ENCODE results near the gene PLEKHM3.

DNA sequence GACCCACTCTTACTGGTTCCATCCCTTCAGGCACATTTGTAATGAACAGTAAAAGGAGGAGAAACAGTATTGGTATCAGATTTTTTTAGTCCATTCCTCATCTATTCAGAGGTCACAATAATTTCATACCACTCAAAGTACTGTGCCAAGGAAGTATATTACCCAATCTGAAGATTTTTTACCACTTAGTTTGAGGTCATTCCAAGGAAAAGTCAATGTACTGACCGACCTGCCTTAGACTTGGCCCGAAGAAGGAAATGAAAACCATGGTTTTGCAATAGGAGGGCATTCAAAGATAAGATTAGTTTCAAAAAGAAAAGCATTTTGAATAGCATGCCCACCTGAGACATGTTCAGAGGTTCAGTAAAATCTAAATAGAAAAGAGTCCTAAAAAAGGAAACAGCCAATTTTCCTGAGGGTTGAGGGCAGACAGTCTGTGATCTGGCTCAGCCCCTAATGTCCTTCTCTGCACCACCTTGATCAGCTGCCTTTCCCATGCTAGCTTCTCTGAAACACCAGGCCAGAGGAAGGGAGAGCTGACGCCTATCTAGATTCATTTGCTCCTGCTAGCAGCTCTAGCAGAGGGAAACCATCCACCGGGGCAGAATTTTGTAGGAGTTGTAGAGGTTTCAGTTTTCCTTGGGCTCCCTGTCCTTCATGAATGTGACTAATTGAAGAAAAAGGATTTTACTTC is 148.3 kb downstream of the PLEKHM3 start:
- TF ChIP-seq CTCF (optimal IDR thresholded peaks at IDR 0.05 in 1 of 3, IDR thresholded peaks at IDR 0.05 in 1 of 3, conservative IDR thresholded peaks at IDR 0.05 in 1 of 3; ENCODE audit: extremely low read depth in 1 of 3, insufficient read depth in 2 of 3, low read length in 3 of 3) (no peak), EZH2 (IDR thresholded peaks at IDR 0.05; ENCODE audit: low read length) (no peak)

Data from keratinocyte (primary cell).